HepG2 (cell line): ENCODE results near the gene MMP25. TPM values are rescaled to one million over a fixed set of nuclear protein-coding genes. Genes with fewer than 3 reads are reported as not detected.

Source experiments
- AGO1 ChIP-seq: fragments of 200-400 bp; formaldehyde crosslinking; IDR thresholded peaks from 2 replicates; pipeline ENCODE4 v1.6.1; 2017; ENCODE audit warnings: mild to moderate bottlenecking, low read depth, low read length, moderate library complexity; ENCODE audit not compliant: poor library complexity, severe bottlenecking
- BATF2 ChIP-seq: sonication (generic); formaldehyde crosslinking; IDR thresholded peaks from 2 replicates; pipeline ENCODE4 v1.8.0; 2022; ENCODE audit warnings: mild to moderate bottlenecking, missing genetic modification reagents, moderate library complexity
- BCL3 ChIP-seq: sonication (generic); formaldehyde crosslinking; IDR thresholded peaks from 2 replicates; pipeline ENCODE4 v1.5.1; 2020; ENCODE audit warnings: mild to moderate bottlenecking, missing genetic modification reagents, moderate library complexity
- BCL6 ChIP-seq: IDR thresholded peaks from 2 replicates; pipeline ENCODE4 v1.6.1; 2016; ENCODE audit warnings: missing genetic modification reagents, missing compliant biosample characterization
- CHD4 ChIP-seq: fragments of 200-600 bp; sonication (generic); IDR thresholded peaks from 2 replicates; pipeline ENCODE4 v1.7.0; 2017; ENCODE audit warnings: mild to moderate bottlenecking, low read length, borderline replicate concordance
- FOXO1 ChIP-seq: sonication (generic); formaldehyde crosslinking; IDR thresholded peaks from 2 replicates; pipeline ENCODE4 v1.4.0; 2020; ENCODE audit warnings: missing genetic modification reagents
- HOMEZ ChIP-seq: IDR thresholded peaks from 2 replicates; pipeline ENCODE4 v1.6.1; 2016; ENCODE audit warnings: low read depth
- HOXA3 ChIP-seq: sonication (generic); formaldehyde crosslinking; IDR thresholded peaks from 2 replicates; pipeline ENCODE4 v1.5.0; 2020; ENCODE audit warnings: missing genetic modification reagents
- KLF9 ChIP-seq: IDR thresholded peaks from 2 replicates; pipeline ENCODE4 v1.6.1; 2016; ENCODE audit warnings: low read depth
- MTA1 ChIP-seq: sonication (generic); formaldehyde crosslinking; IDR thresholded peaks from 2 replicates; pipeline ENCODE4 v1.4.0; 2020; ENCODE audit warnings: missing genetic modification reagents, mild to moderate bottlenecking, borderline replicate concordance
- NFE2 ChIP-seq: sonication (generic); formaldehyde crosslinking; IDR thresholded peaks from 2 replicates; pipeline ENCODE4 v1.4.0; 2020; ENCODE audit warnings: missing genetic modification reagents
- PATZ1 ChIP-seq: sonication (generic); formaldehyde crosslinking; IDR thresholded peaks from 2 replicates; pipeline ENCODE4 v1.4.0; 2020; ENCODE audit warnings: missing genetic modification reagents
- RCOR2 ChIP-seq: IDR thresholded peaks from 2 replicates; pipeline ENCODE4 v1.6.1; 2016; ENCODE audit warnings: missing biosample characterization, missing genetic modification reagents
- RORA ChIP-seq: sonication (generic); formaldehyde crosslinking; IDR thresholded peaks from 2 replicates; pipeline ENCODE4 v1.5.0; 2020; ENCODE audit warnings: mild to moderate bottlenecking, missing genetic modification reagents, moderate library complexity
- SCMH1 ChIP-seq: sonication (generic); formaldehyde crosslinking; IDR thresholded peaks from 2 replicates; pipeline ENCODE4 v1.9.0; 2021; ENCODE audit warnings: missing genetic modification reagents, mild to moderate bottlenecking, borderline replicate concordance
- SMARCC2 ChIP-seq: fragments of 450-650 bp; IDR thresholded peaks from 2 replicates; pipeline ENCODE4 v1.6.1; 2017; ENCODE audit warnings: antibody characterized with exemption, mild to moderate bottlenecking
- STAG1 ChIP-seq: sonication (generic); formaldehyde crosslinking; IDR thresholded peaks from 2 replicates; pipeline ENCODE4 v1.4.0; 2020; ENCODE audit warnings: missing genetic modification reagents
- TGIF2 ChIP-seq: IDR thresholded peaks from 2 replicates; pipeline ENCODE4 v1.6.1; 2016; ENCODE audit warnings: control low read depth, missing compliant biosample characterization
- ZNF232 ChIP-seq: sonication (generic); formaldehyde crosslinking; IDR thresholded peaks from 2 replicates; pipeline ENCODE4 v1.4.0; 2020; ENCODE audit warnings: missing genetic modification reagents, borderline replicate concordance
- ZNF296 ChIP-seq: sonication (generic); formaldehyde crosslinking; conservative IDR thresholded peaks from 2 replicates; pipeline ENCODE4 v1.5.0; 2020; ENCODE audit warnings: mild to moderate bottlenecking, missing genetic modification reagents
- ZNF333 ChIP-seq: sonication (generic); formaldehyde crosslinking; IDR thresholded peaks from 2 replicates; pipeline ENCODE4 v1.4.0; 2020; ENCODE audit warnings: mild to moderate bottlenecking, missing genetic modification reagents, borderline replicate concordance
- ZNF33A ChIP-seq: sonication (generic); formaldehyde crosslinking; IDR thresholded peaks from 2 replicates; pipeline ENCODE4 v1.5.1; 2020; ENCODE audit warnings: missing genetic modification reagents, mild to moderate bottlenecking, moderate library complexity, borderline replicate concordance
- ZNF629 ChIP-seq: sonication (generic); formaldehyde crosslinking; conservative IDR thresholded peaks from 2 replicates; pipeline ENCODE4 v1.5.0; 2020; ENCODE audit warnings: missing genetic modification reagents
- ZNF670 ChIP-seq: sonication (generic); formaldehyde crosslinking; IDR thresholded peaks from 2 replicates; pipeline ENCODE4 v1.8.0; 2022; ENCODE audit warnings: mild to moderate bottlenecking, missing genetic modification reagents, borderline replicate concordance
- ZNF841 ChIP-seq: sonication (generic); formaldehyde crosslinking; IDR thresholded peaks from 2 replicates; pipeline ENCODE4 v1.8.1; 2023; ENCODE audit warnings: missing genetic modification reagents, borderline replicate concordance
- polyA plus RNA-seq, 8 experiments: library from polyadenylated mRNA; depleted of rRNA in 3 of 8; stranded (reverse) in 7 of 8; unstranded in 1 of 8; fragments of >200 nt; fragmentation: Illumina TruSeq in 4 of 8; extraction: Trizol in 4 of 8; gene quantifications; 2 replicates each; pipeline versions ENCODE4 v1.2.1 to v1.2.3, GENCODE V29; 2011 to 2016; ENCODE audit warnings: low read depth in 4 of 8, missing spikeins in 1 of 8, mixed read lengths in 1 of 8; ENCODE audit not compliant: insufficient read depth in 1 of 8
- total RNA-seq, 5 experiments: library from RNA; depleted of rRNA; stranded (reverse); fragments of >200 nt; fragmentation: Illumina TruSeq; extraction: Trizol; gene quantifications; 2 replicates each; pipeline ENCODE4 v1.2.3, GENCODE V29; 2016; ENCODE audit warnings: low read depth in 1 of 5

MMP25 gene
- total and polyA plus RNA-seq, 2 of the 13 experiments (the other 11 are each of a cell fraction or from before 2014, with no cell fraction given), result 0.04 to 0.08 TPM

- TF ChIP-seq ZNF232 (CRISPR knock-in tag), result no peak
- peak; percentile 83 for TF ChIP-seq ZNF296 (CRISPR knock-in tag)
- no peak for TF ChIP-seq BCL3 (CRISPR knock-in tag)
- TF ChIP-seq SMARCC2, result no peak
- no peak for TF ChIP-seq FOXO1 (CRISPR knock-in tag)
- TF ChIP-seq BATF2 (CRISPR knock-in tag), result no peak
- no peak for TF ChIP-seq HOMEZ
- no peak for TF ChIP-seq AGO1
- peak; percentile 48; the same call in 1 of the 2 replicates for TF ChIP-seq HOXA3
- no peak for TF ChIP-seq RCOR2 (CRISPR knock-in tag)
- peak; percentile 65 for TF ChIP-seq STAG1 (CRISPR knock-in tag)
- TF ChIP-seq CHD4, result no peak
- TF ChIP-seq PATZ1 (CRISPR knock-in tag), result no peak
- TF ChIP-seq ZNF670, result 0 out of 2 replicates have a peak, but pooled peaks have one; percentile 34
- no peak for TF ChIP-seq KLF9
- TF ChIP-seq TGIF2 (CRISPR knock-in tag), result no peak
- TF ChIP-seq BCL6 (CRISPR knock-in tag), result no peak
- TF ChIP-seq RORA, result no peak
- TF ChIP-seq MTA1 (CRISPR knock-in tag), result no peak
- TF ChIP-seq ZNF629 (CRISPR knock-in tag), result peak; percentile 24; the same call in 1 of the 2 replicates
- no peak for TF ChIP-seq SCMH1 (CRISPR knock-in tag)
- no peak for TF ChIP-seq ZNF841
- TF ChIP-seq NFE2 (CRISPR knock-in tag), result no peak
- no peak for TF ChIP-seq ZNF33A
- TF ChIP-seq ZNF333 (CRISPR knock-in tag), result no peak
Observed at GRCh38 chr16:3087243-3088235, 41.2 kb downstream of the MMP25 start (continued).
